Smooth muscle cell (in vitro differentiated cells): ENCODE results near the gene KRTAP5-9. TPM values are rescaled to one million over a fixed set of nuclear protein-coding genes. Genes with fewer than 3 reads are reported as not detected.
"Not testable (repeated sequence)": the region's sequence is repeated elsewhere in the genome, so short reads cannot be mapped to it uniquely, and the experiment has no call there.

Source experiments
- DNase-seq: peaks from one replicate; lab custom pipeline; 2025; ENCODE audit not compliant: unreplicated experiment; lab: John Stamatoyannopoulos, UW
- H2AFZ ChIP-seq: fragments of 200-600 bp; sonication (generic); 2 replicates; pipeline ENCODE4 v1.6.0; 2016; ENCODE audit warnings: antibody characterized with exemption, low read depth, mild to moderate bottlenecking
- H3F3A ChIP-seq: fragments of 200-600 bp; sonication (generic); 2 replicates; pipeline ENCODE4 v1.6.0; 2017; ENCODE audit warnings: antibody characterized with exemption, low read depth
- H3K27ac ChIP-seq: fragments of 200-600 bp; sonication (generic); 2 replicates; pipeline ENCODE4 v1.5.1; 2016; ENCODE audit warnings: low read depth, mild to moderate bottlenecking
- H3K27me3 ChIP-seq: fragments of 200-600 bp; sonication (generic); 2 replicates; pipeline ENCODE4 v1.6.1; 2016; ENCODE audit warnings: low read depth, mild to moderate bottlenecking
- H3K36me3 ChIP-seq: fragments of 200-600 bp; sonication (generic); 2 replicates; pipeline ENCODE4 v1.5.1; 2016; ENCODE audit warnings: low read depth
- H3K4me1 ChIP-seq: fragments of 200-600 bp; sonication (generic); 2 replicates; pipeline ENCODE4 v1.5.1; 2016; ENCODE audit warnings: low read depth
- H3K4me2 ChIP-seq: fragments of 200-600 bp; sonication (generic); 2 replicates; pipeline ENCODE4 v1.6.0; 2016; ENCODE audit warnings: mild to moderate bottlenecking
- H3K4me3 ChIP-seq: fragments of 200-600 bp; sonication (generic); 2 replicates; pipeline ENCODE4 v1.5.1; 2016; ENCODE audit warnings: mild to moderate bottlenecking
- H3K79me2 ChIP-seq: fragments of 200-600 bp; sonication (generic); 2 replicates; pipeline ENCODE4 v1.6.0; 2016; ENCODE audit warnings: low read depth, mild to moderate bottlenecking
- H3K9ac ChIP-seq: fragments of 200-600 bp; sonication (generic); 2 replicates; pipeline ENCODE4 v1.6.0; 2016; ENCODE audit warnings: low read depth
- H3K9me3 ChIP-seq: fragments of 200-600 bp; sonication (generic); replicated peaks from 2 replicates; pipeline ENCODE4 v1.5.1; 2016; ENCODE audit warnings: low read depth
- H4K20me1 ChIP-seq: fragments of 200-600 bp; sonication (generic); 2 replicates; pipeline ENCODE4 v1.6.0; 2016; ENCODE audit warnings: low read depth
- WGBS: methylation state at CpG from one replicate; pipeline ENCODE4 v1.1.7; 2016; ENCODE audit warnings: low lambda C conversion rate; 5-methylcytosine and 5-hydroxymethylcytosine counted together
- polyA plus RNA-seq: library from polyadenylated mRNA; unstranded; fragments of >200 nt; fragmentation: Nextera tagmentation; extraction: Ambion mirVana; gene quantifications from 2 replicates; pipeline ENCODE4 v1.2.1, GENCODE V29; 2016
- total RNA-seq: library from RNA; depleted of rRNA; stranded (reverse); fragments of >200 nt; gene quantifications from 2 replicates; pipeline ENCODE4 v1.2.3, GENCODE V29; 2014
- TF ChIP-seq, protein P1 (sequence below): fragments of 200-600 bp; sonication (generic); IDR thresholded peaks from 2 replicates; pipeline ENCODE4 v1.5.1; 2017; ENCODE audit warnings: borderline replicate concordance, mild to moderate bottlenecking, antibody characterized with exemption; ENCODE audit not compliant: insufficient read depth, poor library complexity, severe bottlenecking

KRTAP5-9 gene
- total and polyA plus RNA-seq, 2 experiments from 2014 or later, result not detected

DNA sequence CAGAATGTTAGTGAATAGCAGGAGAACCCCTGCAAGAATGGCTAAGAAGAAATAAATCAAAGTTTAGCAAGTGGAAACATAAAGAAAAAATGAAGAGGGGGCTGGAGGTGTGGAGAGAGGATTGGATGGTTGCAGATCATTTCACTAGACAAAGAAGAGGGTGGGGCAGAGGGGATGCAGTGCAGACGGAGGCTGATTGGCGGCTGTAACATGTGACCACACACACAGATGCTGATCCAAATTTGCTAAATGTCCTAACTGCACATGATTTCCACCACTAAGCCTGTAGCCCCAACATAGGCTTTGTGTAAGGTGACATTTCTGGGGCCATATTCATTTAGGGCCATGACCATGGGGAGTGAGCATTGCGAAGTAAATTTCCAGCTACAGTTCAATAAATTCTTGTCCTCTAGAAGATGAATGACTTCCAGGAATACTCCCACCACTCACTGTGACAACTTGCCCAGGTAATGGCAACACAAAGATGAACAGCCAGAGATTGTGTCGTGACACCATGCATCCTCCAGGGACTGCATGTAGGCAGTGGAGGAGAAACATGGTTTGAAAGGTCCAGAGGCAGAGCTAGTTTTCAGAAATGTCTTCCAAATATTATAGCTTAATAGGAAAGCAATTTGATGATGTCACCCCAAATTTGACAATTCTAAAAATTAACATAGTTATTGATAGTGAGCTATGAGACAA lies 27.7 kb downstream of the KRTAP5-9 start:
- Histone ChIP-seq H3K9ac (no peak overlapping the region), H2AFZ (no peak overlapping the region), H3K4me3 (no peak overlapping the region), H4K20me1 (no peaks in the 10 kb centered on the region), H3K4me1 (no peaks in the 10 kb centered on the region), H3K27ac (no peak overlapping the region), H3K27me3 (peaks cover 6% of the 10 kb centered on the region), H3K9me3 (no peaks in the 10 kb centered on the region), H3K4me2 (no peak overlapping the region), H3F3A (no peaks in the 10 kb centered on the region), H3K36me3 (no peaks in the 10 kb centered on the region), H3K79me2 (no peaks in the 10 kb centered on the region)
- TF ChIP-seq, protein P1, sequence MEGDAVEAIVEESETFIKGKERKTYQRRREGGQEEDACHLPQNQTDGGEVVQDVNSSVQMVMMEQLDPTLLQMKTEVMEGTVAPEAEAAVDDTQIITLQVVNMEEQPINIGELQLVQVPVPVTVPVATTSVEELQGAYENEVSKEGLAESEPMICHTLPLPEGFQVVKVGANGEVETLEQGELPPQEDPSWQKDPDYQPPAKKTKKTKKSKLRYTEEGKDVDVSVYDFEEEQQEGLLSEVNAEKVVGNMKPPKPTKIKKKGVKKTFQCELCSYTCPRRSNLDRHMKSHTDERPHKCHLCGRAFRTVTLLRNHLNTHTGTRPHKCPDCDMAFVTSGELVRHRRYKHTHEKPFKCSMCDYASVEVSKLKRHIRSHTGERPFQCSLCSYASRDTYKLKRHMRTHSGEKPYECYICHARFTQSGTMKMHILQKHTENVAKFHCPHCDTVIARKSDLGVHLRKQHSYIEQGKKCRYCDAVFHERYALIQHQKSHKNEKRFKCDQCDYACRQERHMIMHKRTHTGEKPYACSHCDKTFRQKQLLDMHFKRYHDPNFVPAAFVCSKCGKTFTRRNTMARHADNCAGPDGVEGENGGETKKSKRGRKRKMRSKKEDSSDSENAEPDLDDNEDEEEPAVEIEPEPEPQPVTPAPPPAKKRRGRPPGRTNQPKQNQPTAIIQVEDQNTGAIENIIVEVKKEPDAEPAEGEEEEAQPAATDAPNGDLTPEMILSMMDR, result no peak
- 93% methylated on average over 4 of the region's 4 CpGs for WGBS
- DNase-seq, result no peak

DNA sequence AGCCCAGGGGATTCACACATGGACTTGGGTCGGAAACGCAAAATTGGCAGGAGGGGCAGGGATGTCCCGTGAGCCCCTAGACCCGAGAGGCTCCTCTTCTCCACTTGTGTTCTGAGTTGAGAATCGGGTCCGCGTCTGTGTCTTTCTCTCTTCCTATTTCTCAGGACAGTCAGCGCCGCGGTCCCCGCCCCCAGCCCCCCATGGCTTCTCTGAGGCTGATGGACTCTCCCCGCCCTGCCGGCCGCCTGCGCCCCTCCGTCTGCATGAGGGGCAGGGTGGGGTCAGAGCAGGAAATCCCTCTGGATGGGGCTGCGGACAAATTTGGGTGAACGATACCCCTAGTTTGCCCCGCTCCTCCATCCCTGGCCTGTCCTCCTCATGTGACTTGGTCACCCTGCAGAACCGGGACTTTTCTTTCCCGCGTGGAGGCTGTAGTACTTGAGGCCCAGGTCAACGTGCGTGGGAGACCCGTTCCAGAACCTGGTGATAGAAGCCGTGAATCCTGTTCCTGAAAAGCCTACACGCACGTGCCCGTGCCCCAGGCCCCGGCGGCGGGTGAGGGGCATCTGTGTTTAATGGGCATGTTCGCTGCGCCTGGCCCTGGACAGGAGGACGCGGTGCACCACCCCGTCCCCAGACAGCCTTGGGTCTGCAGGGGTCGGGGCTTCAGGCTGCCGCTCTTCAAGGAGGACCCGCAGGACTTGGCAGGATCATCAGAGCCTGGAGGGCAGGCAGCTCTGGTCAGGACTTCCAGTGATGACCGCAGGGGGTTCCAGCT lies 28.7 kb downstream of the KRTAP5-9 start:
- H3K4me3 ChIP-seq, H3K9ac ChIP-seq, H3K79me2 ChIP-seq, H3K4me2 ChIP-seq, DNase-seq, H2AFZ ChIP-seq, H3K36me3 ChIP-seq, H3K9me3 ChIP-seq, H3K4me1 ChIP-seq, H3K27ac ChIP-seq, H3K27me3 ChIP-seq, H3F3A ChIP-seq, H4K20me1 ChIP-seq: not testable (repeated sequence)
- 88% methylated on average over 16 of the region's 41 CpGs for WGBS

DNA sequence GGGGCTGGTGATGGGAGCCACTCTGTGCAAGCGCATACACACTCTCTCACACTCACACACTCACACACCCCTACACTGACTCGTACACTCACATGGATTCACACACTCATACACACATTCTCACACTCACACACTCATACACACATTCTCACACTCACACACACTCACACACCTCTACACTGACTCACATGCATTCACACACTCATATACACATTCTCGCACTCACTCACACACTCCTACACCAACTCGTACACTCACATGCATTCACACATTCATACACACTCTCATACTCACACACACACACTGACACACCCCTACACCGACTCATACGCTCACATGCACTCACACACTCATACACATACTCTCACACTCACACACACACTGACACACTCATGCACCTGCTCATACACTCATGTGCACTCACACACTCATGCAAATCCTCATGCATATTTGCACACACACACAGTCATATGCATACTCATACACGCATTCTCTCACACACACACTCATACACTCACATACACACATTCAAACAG lies 29.3 kb downstream of the KRTAP5-9 start:
- Histone ChIP-seq H3K9ac (no peak overlapping the region), H3K9me3 (no peaks in the 10 kb centered on the region), H3K4me1 (no peaks in the 10 kb centered on the region), H3K4me2 (no peak overlapping the region), H3K4me3 (no peak overlapping the region), H3K36me3 (no peaks in the 10 kb centered on the region), H3K27ac (no peak overlapping the region), H2AFZ (no peak overlapping the region), H4K20me1 (no peaks in the 10 kb centered on the region), H3K27me3 (peaks cover 6% of the 10 kb centered on the region), H3F3A (no peaks in the 10 kb centered on the region), H3K79me2 (no peaks in the 10 kb centered on the region)
- DNase-seq, result no peak
- 95% methylated on average over 6 of the region's 7 CpGs for WGBS
- TF ChIP-seq, protein P1, result no peak

DNA sequence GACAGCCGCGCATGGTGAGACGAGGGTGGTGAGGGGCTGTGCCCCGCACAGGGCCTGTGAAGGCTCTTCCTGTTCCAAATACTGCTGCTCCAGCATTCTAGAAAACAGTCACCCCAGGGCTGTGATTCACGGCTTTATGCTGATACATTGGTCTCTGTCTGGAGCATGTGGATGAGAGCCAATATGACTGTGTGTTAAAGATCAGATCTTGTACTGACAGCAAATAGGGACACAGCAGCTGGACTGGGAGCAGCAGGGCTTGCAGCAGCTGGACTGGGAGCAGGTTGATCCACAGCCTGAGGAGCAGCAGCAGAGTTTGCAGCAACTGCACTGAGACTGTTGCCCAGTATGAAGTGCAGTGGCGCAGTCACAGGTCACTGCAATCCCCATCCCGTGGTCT lies 31.3 kb downstream of the KRTAP5-9 start:
- H3K9me3 ChIP-seq, result not testable (repeated sequence)
- 62% methylated on average over 7 of the region's 7 CpGs for WGBS

More for the DNA sequence above, 31.3 kb downstream of the KRTAP5-9 start:
- H3K79me2 ChIP-seq, H3K4me3 ChIP-seq, H2AFZ ChIP-seq, H3F3A ChIP-seq, H4K20me1 ChIP-seq, H3K36me3 ChIP-seq, H3K27ac ChIP-seq, H3K9ac ChIP-seq, H3K4me2 ChIP-seq, DNase-seq, H3K4me1 ChIP-seq: not testable (repeated sequence)
- H3K27me3 ChIP-seq, result peaks cover 12% of the 10 kb centered on the region
